Suppressor macrophage treated with lipopolysaccharide for 1 hour (primary cell): ENCODE measurements around the gene GRSF1.
"Not testable (repeated sequence)": the region's sequence is repeated elsewhere in the genome, so short reads cannot be mapped to it uniquely, and the experiment has no call there.

ENCODE experiments used
- DNase-seq, 3 donors: peaks; one replicate each; pipeline ENCODE4 v3.0.0-alpha.2; 2020 to 2022

Gene GRSF1

DNA sequence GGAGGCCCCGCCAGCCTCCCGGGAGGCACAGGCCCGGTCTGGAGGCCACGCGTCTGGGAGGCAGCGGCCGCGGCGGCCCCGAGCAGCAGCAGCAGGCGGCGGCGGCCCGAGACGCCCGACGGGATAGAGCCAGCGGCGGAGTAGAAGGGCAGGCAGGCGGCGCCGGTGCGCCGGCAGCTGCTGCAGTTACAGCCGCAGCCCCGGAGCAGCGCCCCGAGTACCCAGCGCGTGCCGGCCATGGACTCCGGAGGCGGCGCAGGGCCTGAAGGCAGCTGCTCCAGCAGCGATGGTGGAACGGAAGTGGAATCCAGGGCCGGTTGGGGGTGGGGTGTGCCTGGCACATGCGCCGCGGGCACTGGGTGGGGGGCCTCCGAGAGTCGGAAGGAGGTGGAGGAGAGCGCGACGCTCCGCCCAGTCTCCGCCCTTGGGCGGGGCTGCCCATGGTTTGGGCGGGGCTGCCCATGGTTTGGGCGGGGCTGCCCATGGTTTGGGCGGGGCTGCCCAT is at the start of gene GRSF1:
Gene GRSF1, minus strand, starts transcription at position 302 of the 505 bp plus-strand sequence. Its CDS starts 63 bp downstream, at position 239.
- DNase-seq = peak; percentile 93 to 98 (median 95)

DNA sequence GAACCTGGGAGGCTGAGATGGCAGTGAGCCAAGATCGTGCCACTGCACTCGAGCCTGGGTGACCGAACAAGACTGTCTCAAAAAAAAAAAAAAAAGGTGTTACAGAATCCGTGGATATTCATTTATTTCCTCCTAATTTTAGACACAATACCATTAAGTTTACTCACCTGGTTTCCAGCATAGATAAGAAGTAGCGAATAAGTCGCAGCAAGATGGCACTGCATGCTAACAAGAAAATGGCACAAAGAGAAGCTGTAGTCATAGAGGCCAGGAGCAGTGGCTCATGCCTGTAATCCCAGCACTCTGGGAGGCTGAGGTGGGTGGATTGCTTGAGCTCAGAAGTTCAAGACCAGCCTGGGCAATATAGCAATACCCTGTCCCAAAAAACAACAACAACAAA is 45.5 kb upstream of the GRSF1 start:
- DNase-seq = peak in 1 of 3 donors; percentile 40

- DNase-seq = no peak
Measured at GRCh38 chr4:70880739-70881138, 41.0 kb upstream of the GRSF1 start.

GRCh38 chr4:70877556-70877955 is 37.9 kb upstream of the GRSF1 start:
- DNase-seq = no peak

GRCh38 chr4:70874268-70875156 is 34.8 kb upstream of the GRSF1 start:
- DNase-seq = peak in 1 of 3 donors; percentile 16

- no peak for DNase-seq
Measured at GRCh38 chr4:70873216-70873615, 33.5 kb upstream of the GRSF1 start.

- no peak for DNase-seq
Measured at GRCh38 chr4:70868778-70869177, 29.1 kb upstream of the GRSF1 start.

DNA sequence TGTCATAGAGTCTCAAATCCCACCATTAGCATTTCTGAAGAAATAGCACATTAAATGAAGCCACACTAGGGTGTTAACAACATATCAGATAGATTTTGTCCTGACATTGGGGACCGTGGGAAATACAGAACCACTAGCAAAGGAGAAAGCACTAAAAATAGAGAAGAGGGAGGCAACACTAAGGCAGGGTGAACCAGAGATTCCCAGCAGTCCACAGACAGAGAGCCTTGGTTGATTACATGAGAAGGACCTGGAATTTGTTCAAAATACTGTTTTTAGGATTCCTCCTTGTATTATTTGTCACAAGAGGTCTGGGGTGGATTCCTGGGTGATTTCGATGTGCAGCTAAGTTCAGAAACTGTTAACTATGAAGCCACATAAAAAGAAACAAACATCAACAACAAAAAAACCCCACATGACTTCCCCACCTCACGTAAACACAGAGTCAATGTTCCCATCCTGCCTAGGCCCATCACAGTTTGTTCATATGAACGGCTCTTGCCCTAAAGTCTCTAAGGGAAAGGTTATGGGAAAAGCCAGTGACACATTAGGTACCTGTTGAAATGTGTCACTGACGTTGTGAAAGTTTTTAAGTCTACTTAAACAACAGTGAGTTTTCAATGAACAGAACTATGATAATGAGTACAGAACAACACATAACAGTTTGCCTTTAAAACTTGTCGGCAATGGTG is 23.6 kb upstream of the GRSF1 start:
- no peak for DNase-seq

DNA sequence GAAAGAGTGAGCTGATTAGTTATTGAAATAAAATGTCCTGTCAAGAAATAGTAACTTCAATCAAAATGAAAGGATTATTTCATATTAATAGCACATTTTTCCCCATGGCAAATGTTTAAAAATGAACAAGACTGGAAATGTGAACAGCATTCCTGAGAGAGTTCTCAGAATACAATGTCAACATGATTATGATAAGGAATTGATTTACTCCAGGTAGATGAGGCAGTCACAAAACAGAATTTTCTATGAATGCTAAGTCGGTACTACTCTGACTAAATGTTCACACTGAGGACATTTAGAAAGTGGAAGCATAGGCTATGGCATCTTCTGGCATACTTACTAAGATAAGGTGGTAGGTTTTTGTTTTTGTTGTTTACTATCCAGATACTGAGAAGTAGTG is 19.4 kb upstream of the GRSF1 start:
- DNase-seq = no peak

- DNase-seq = no peak
Measured at GRCh38 chr4:70858454-70858853, 18.8 kb upstream of the GRSF1 start.

GRCh38 chr4:70855464-70855863 is 15.8 kb upstream of the GRSF1 start:
- no peak for DNase-seq

GRCh38 chr4:70849291-70849690 is 9.6 kb upstream of the GRSF1 start:
- peak; percentile 69 to 87 (median 86) for DNase-seq

- DNase-seq = no peak
Measured at GRCh38 chr4:70844180-70844579, 4.5 kb upstream of the GRSF1 start.

- peak; percentile 15 to 32 (median 26) for DNase-seq
Measured at GRCh38 chr4:70842761-70843435, 3.2 kb upstream of the GRSF1 start.

GRCh38 chr4:70841951-70842350 is 2.3 kb upstream of the GRSF1 start:
- DNase-seq = no peak

DNA sequence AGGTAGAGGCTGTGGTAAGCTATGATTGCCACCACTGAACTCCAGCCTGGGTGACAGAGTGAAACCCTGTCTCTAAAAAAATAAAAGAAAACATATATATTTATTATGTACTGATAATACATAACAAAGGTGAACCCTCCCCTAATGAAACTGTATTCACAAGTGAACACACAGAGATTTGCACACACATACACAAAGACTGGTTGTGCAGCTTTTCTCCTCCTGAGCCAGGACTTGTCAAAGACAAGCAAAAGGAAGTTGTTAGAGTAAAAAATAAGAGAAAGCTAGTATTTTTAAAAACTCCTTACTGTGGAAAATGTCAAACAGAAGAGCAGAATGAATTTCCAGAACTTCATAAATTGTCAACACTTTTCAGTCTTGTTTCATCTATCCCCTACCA is 1.5 kb upstream of the GRSF1 start:
- no peak for DNase-seq

DNA sequence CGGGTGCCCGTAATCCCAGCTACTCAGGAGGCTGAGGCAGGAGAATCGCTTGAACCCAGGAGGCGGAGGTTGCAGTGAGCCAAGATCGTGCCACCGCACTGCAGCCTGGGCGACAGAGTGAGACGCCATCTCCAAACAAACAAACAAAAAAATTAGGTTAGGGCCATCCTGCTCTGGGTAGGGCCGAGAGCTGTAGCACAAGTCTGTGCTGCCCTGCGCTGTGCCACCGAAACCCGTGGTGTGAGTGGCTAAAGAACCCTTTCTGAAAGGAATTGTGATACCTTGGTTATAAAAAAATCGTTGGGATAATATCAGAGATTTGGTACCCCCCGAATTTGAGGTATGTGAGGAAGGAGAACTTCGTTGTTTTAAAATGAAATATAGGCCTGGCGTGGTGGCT is 941 bp upstream of the GRSF1 start:
- not testable (repeated sequence) for DNase-seq

- DNase-seq = peak; percentile 44 to 67 (median 53)
Measured at GRCh38 chr4:70840137-70840536, 447 bp upstream of the GRSF1 start.

DNA sequence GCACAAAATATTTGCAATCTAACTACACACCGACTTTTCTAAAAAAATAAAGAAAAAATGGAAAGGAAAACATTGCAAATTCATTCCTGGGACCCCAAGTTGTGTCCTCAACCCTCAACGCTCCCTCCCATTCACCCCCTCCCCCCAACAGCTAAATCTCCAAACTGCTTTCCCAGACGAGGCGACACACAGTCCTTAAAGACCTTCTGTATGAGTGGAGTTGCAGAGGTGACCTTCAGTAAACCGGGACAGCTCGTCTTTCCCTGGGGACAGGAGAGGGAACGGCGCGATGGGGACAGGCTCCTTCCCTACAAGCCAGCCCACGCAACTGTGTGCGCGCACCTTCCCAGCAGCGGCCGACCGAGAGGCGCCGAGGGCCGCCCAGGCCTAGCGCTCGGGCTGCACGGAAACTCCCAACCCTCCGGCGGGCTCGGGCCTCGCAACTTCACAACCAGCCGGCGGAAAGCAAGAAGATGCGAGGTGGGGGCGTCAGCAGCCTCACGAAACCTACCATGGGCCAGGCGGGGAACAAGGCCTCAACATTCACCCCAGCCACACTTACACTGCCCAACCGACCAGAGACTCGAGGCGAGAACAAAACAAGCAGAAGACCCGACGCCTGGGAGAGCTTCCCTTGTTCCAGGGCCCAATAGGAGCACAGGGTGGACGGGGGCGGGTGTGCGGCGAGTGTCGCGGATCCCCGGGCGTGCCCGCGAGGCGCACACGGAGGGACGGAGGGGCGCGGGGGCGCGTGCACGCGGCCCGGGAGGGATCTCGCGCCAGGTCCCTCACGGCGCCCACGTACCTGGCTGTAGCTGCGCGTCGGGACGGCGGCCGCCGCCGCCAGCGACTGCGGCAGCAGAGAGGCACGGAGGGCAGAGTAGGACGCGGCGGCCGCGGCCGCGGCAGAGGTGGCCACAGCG is 763 bp downstream of the GRSF1 start:
- DNase-seq = peak; percentile 77 to 90 (median 83)

- DNase-seq = no peak
Measured at GRCh38 chr4:70838204-70838603, 1.5 kb downstream of the GRSF1 start.

DNA sequence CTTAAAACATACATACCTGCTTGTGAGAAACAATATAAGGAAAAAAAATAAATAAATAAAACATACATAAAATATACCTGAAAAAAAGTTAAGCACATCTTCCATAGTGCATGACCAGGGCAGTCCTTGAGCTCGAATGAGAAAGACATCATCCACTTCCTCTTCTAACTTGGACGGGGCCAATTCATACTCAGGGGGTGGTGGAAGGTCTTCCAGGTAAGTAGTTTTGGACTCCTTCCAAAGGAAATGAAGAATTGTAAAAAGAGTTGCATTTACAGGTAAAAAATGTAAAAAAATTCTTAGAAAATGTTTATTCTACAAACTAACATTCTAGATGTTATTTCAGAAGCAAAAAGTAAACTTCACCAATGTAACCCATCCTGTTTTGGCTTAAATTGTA is 3.6 kb downstream of the GRSF1 start:
- DNase-seq = no peak

DNA sequence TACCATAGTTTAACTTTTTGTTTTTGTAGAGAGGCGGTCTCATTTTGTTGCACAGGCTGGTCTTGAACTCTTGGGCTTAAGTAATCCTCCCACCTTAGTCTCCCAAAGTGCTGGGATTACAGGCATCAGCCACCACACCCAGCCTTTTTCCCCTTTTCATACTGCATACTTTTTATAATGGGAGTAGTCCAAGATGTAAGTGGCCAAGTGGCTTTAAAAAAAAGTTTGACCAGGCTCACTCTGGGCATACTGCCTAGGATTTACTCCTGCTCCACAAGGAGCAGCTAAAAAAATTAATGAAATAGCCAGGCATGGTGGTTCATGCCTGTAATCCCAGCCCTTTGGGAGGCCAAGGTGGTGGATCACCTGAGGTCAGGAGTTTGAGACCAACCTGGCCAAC is 6.0 kb downstream of the GRSF1 start:
- no peak for DNase-seq
